Pulmonary artery endothelial cell (primary cell): ENCODE measurements around the gene AKR1B1. TPM values are rescaled to one million over a fixed set of nuclear protein-coding genes. Genes with fewer than 3 reads are reported as not detected.
"Not testable (repeated sequence)": the region's sequence is repeated elsewhere in the genome, so short reads cannot be mapped to it uniquely, and the experiment has no call there.

Experiments
- DNase-seq: peaks from one replicate; pipeline ENCODE4 v3.0.0-alpha.2; 2011; ENCODE audit warnings: low read depth, low spot score
- total RNA-seq: library from RNA; depleted of rRNA; stranded (reverse); fragments of >200 nt; gene quantifications from 2 replicates; pipeline ENCODE4 v1.2.3, GENCODE V29; 2014

The AKR1B1 gene
- 145 and 154 TPM in 2 replicates for total RNA-seq

DNA sequence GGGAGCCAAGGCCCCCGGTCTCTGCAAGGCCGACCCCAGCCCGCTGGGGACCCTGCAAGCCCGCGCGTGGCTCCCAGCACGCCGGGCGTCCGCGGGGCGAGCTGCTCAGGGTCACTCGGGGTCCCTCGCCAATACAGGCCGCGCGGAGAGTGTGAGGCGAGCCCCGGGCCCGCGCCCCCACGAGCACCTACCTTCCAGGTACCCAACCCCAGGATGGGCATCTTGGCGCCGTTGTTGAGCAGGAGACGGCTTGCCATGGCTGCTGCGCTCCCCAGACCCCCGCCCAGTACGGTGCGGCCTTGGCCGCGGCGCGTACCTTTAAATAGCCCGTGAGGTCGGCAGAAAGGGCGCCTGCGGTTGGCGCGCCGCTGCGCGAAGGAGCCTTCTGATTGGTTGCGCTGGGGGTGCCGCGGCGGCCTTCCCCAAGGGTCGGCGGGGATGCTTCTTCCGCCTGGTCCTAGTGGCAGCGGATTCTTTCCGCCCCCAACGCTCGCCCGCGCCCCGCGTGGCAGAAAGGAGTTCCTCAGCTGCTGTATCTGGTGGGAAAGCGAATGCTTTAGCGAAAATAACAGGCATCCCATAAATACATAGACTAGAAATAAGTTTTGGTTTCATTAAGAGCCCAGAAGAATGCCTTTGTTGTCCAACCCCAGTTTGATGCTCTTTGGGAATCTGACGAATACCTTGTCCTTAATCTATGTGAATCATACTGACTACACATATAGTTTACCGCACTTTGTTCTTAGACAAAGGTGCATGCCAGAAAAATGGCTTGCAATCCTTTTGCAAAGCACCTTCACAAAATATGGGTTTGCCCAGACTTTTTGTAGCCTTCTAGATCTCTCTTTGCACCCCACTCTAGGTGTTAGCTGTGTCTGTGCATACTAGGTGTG, at the start of gene AKR1B1:
AKR1B1 (minus strand) TSS at position 295 of the 893 bp plus-strand sequence; CDS start at position 257, 38 bp downstream.
- peak; percentile 66 for DNase-seq

DNA sequence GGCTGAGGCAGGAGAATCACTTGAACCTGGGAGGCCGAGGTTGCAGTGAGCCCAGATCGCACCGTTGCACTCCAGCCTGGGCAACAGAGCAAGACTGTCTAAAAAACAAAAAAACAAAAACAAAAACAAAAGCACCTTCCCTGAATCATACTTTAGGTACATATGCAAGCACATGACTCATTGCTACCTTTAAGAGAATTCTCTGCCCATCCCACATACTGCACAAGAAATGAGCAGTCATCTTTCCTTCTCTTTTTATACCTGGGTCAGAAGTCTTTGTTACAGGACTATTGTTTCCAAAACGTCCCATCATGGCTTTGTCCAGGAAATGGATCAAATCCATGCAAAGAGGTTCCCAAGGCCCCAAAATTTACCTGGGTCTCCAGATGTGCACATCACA, 47.0 kb upstream of the AKR1B1 start:
- DNase-seq, result no peak

DNA sequence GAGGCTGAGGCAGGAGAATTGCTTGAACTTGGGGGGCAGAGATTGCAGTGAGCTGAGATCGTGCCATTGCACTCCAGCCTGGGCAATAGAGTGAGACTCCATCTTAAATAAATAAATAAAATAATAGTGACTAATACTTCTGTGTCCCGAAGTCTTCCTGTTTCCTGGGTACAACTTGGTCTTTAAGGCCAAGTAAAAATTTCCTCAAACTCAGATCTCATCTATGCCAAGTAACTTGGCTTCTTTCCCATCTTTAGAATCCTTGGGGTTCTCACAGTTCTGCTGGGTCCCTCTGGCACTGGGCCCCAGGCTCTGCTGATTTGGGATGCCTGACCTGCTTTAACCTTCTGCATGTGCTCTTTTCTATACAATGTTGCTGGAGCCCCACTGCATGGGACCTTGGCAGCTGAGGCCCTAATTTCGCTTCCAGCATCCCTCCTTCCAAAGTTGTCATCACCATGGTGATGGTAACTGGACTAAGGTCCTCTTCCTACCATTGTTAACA, 45.8 kb upstream of the AKR1B1 start:
- no peak for DNase-seq

DNA sequence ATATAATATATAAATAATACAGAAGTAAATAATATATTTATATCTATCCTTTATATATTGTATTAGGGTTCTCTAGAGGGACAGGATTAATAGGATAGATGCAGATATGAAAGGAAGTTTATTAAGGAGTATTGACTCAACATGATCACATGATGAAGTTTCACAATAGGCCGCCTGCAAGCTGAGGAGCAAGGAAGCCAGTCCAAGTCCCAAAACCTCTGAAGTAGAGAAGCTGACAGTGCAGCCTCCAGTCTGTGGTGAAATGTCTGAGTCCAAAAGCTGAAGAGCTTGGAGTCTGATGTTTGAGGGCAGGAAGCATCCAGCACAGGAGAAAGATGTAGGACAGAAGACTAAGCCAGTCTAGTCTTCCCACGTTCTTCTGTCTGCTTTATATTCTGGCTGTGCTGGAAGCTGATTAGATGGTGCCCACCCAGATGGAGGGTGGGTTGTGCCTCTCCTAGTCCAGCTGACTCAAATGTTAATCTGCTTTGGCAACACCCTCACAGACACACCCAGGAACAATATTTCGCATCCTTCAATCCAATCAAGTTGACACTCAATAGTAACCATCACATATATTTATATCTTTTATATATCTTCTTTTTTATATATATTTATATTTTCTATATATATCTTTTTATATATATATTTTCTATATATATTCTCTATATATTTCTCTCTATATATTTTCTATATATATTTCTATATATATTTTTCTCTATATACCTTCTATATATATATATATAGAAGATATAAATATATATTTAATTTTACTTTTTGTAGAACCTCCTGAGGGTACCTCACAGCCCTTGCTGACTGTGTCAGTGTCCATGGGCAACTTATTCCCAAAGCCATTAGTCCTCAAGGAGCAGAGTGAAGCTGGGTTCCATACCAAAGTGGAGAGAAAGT, 43.8 kb upstream of the AKR1B1 start:
- DNase-seq, result no peak

DNA sequence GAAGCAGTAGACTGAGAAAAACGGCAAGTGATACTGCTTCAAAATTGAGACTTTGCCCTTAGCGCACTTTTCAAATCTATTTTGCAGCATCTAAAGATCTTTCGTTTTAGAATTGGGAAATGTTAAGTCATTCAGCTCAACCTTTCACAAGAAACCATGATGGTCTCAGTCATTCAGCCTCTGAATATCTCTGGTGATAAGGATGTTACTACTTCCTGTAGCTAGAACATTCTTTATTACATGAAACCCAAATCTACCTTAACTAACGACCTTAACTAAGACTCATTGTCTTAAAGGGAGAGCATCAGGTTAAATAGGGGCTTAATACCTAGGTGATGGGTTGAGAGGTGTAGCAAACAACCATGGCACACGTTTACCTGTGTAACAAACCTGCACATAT, 42.1 kb upstream of the AKR1B1 start:
- DNase-seq, result no peak

DNA sequence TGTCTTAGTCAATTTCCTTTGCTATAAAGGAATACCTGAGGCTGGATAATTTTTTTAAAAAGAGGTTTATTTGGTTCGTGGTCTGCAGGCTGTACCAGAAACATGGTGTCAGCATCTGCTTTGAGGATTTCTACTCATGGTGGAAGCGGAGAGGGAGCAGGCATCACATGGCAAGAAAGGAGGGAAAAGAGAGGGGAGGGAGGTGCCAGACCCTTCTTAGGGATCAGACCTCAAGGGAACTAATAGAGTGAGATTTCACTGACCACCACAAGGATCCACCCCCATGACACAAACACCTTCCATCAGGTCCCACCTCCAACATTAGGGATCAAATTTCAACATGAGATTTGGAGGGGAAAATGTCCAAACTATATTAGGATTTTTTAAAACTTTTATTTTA, 41.5 kb upstream of the AKR1B1 start:
- no peak for DNase-seq

DNA sequence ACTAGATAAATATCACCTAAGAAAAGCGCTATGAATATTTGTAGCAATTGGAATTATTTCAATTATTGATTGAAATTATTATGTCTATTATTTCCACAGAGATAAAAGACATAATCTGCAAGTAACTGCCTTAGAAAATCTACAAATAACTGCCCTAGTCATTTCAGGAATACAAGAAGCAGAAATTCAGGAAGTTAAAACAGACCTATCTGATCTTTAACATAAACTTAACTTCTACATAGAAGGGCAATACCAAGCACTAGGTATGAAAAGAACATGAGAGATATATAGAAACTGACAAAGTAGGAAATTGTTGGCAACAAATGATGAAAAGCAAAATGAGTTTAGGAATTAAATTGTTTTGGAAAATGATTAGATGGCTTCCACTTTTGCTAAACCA, 36.6 kb upstream of the AKR1B1 start:
- DNase-seq, result no peak

DNA sequence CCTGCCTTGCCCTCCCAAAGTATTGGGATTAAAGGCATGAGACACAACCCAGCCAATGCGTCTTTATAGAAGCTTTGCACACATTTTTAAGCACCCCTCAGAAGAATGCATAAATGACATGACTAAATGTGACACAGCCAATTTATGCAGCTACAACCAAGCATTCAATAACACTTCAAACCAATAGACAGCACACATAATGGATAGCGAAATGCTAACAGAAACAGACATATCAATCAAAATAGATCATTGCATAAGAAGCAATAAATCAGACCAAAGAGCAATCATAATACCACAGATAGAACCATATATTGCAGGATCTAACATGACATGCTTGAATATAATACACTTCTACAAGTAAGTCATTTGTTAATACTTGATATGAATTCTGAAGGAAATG, 34.2 kb upstream of the AKR1B1 start:
- DNase-seq, result no peak

DNA sequence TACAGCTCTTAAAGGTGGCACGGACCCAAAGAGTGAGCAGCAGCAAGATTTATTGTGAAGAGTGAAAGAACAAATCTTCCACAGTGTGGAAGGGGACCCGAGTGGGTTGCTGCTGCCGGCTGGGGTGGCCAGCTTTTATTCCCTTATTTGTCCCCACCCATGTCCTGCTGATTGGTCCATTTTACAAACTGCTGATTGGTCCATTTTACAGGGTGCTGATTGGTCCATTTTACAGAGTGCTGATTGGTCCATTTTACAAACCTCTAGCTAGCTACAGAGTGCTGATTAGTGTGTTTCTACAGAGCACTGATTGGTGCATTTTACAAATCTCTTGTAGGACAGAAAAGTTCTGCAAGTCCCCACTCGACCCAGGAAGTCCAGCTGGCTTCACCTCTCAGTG, 28.8 kb upstream of the AKR1B1 start:
- not testable (repeated sequence) for DNase-seq

DNA sequence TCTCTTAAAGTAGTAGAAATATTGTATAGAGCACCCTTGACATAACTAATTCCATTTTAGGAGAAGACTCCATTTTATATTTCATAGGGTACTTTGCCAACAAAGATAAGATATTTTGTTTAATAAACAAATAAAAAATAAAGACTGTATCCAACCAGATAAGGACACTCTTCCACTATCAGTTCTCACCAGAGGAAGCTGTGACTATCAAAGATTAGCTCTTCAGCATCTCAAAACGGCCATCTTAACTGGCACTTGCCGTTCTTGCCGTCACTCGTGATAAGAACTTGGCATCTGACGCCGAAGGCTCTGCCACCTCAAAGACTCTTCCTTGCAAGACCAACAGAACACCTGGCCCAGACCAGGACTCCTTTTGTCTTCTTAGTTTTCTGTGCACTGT, 26.3 kb upstream of the AKR1B1 start:
- no peak for DNase-seq

DNA sequence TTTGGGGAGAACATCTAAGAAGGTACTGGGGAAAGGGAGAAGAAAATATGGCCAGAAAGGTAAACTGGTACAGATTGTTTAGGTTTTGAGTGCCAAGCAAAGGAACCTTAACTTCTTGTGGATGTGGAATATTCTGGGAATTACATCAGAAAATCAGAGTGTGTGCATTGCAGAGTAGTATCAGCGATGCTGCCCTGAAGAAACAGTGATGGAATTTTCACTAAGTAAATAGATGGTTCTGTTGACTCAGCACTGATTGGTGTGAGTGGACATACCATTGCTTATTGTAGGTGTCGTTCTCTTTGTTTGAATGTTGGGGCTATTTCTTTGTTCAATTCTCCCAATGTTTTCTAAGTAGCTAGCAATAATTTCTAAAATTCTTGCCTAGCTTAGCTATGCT, 24.4 kb upstream of the AKR1B1 start:
- no peak for DNase-seq

DNA sequence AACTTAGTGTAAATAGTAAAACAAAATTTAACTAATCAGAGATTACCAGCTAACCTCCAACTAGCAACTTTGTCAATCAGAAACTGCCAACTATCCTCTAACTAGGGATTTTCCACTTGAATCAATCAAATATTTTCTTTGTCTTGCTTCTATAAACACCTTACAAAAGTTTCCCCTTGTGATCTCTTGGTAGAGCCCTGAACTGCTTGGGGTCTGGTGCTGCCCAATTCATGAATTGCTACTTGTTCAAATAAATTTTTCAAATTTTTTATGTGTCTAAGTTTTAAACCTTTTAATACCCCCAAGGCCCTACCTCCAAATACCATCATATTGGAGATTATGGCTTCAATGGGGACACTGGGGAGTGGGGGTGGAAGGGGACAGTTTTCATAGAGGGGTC, 24.0 kb upstream of the AKR1B1 start:
- DNase-seq, result no peak

DNA sequence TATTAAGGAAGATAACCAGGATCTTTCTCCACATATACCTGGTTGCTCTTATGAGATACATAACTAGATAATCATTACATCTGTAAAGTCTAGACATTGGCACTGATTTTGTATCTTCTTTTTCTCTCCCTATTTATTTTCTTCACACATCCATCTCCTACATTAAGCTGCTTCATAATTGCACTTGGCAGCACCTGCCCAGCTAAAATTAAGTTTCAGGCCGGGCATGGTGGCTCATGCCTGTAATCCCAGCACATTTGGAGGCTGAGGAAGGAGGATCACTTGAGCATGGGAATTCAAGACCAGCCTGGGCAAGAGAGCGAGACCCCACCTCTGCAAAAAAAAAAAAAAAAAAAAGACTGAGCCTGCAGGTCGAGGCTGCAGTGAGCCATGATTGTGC, 22.3 kb upstream of the AKR1B1 start:
- no peak for DNase-seq

DNA sequence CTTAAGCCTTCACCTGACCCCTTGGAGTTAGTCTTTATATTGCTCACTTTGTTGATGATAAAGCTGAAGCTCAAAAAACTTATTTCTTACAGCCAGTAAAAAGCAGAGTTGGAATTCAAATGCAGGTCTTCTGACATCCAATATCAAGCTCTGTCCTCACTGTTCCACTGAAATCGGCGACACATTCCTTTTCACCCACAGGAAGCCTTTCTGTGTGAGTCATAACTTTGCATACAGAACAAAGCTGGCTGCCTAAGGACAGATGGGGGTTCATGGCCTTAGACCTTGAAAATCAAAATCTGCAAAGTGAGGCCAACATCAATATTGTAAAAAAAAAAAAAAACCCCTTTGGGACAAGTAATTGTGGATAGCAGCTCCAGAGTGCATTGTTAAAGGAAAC, 21.8 kb upstream of the AKR1B1 start:
- DNase-seq, result no peak

DNA sequence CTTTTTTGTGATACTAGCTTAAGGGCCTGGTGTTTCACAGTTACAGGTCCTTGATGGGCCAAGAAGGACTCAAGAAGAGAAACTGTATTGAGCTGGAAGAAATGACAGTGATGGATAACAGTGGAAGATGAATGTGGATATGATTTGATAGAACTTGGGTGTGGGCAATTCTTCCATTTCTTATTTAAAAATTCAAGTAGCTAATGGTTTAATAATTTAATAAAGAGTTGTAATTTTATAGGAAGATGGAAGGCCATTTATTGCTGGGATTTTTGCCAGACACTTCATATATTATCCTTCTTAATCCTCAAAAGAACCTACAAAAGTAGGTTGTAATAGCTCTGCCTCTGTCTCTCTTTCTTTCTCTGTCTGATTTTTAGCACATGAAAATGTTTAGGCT, 21.3 kb upstream of the AKR1B1 start:
- DNase-seq, result no peak

DNA sequence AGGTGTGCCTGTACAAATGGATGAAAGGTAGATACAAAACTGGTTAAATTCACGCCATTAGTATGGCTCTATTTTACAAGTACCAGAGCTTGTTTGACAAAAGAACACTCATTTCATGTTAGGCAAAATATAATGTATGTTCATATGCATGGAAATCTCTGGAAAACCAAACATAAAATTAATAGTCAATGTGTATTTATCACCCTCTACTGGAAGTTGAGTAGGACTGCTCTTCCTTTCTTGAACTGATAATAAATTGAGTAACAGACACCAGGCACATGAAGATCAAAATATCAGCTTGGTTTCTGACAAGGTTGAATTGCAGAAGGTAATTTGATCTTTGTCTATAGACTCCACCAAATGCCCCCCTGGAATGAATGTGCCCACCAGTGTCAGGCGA, 19.8 kb upstream of the AKR1B1 start:
- DNase-seq, result no peak

DNA sequence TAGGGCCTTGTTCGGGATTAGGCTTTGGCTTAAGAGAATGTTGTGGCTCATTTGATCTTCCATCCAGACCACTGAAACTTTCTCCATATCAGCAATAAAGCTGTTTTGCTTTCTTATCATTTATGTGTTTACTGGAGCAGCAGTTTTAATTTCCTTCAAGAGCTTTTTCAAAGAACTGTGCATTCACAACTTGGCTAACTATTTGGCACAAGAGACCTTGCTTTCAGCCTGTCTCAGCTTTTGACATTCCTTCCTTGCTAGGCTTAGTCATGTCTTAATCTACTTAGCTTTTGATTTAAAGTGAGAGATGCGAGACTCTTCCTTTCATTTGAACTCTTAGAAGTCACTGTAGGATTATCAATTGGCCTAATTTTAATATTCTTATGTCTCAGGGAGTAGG, 19.1 kb upstream of the AKR1B1 start:
- DNase-seq, result no peak

DNA sequence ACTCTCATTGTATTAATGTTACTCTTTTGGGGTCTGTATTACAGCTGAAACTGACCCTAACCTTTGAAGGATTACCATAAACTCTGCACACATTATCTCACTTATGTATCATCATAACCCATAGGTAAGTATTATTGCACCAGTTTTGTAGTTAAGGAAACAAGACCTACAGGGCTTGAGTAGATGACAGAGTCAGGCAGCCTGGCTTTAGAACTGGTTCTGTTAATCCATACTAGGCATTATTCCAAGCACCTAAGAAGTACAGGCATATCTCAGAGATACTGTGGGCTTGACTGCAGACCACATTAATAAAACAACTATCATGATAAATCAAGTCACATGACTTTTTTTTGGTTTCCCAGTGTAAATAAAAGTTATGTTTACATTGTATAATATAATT, 17.1 kb upstream of the AKR1B1 start:
- no peak for DNase-seq

DNA sequence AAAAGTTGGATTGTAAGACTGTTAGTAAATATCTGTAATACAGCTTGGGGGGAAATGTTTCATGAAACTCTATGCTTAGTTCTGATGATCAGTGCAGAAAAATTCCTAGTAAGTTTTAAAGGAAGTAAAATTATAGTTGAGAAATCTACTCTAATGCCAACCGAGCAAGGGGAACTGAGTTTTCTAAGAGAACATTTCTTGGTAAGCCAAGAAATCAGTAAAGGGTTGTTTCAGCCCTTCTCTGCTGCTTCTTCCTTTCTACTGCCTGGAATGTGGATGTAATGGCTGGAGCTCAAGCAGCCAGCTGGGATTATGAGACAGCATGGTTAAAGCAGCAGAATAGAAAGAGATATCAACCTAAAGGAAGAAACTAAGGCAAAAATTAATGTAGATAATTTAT, 15.9 kb upstream of the AKR1B1 start:
- DNase-seq, result no peak

DNA sequence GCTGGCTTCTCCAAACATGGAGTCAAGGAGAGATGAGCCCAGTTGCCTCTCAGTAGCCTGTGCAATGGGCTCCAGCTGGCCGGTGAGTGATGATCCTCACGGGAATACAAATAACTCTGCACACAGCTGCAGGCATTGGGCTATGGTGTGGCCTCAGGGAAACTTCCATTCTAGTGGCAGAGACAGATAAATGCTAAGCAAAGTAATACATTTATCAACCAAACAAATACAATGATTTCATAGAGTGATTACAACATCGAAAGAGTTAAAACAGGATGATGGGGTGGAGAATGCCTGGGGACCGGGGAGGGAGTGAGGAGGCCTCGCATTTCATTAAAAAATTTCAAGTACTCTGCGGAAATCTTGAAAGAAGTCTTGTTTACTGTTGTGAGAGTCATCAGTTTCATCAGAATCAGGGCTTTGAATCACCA, 15.0 kb upstream of the AKR1B1 start:
- no peak for DNase-seq

DNA sequence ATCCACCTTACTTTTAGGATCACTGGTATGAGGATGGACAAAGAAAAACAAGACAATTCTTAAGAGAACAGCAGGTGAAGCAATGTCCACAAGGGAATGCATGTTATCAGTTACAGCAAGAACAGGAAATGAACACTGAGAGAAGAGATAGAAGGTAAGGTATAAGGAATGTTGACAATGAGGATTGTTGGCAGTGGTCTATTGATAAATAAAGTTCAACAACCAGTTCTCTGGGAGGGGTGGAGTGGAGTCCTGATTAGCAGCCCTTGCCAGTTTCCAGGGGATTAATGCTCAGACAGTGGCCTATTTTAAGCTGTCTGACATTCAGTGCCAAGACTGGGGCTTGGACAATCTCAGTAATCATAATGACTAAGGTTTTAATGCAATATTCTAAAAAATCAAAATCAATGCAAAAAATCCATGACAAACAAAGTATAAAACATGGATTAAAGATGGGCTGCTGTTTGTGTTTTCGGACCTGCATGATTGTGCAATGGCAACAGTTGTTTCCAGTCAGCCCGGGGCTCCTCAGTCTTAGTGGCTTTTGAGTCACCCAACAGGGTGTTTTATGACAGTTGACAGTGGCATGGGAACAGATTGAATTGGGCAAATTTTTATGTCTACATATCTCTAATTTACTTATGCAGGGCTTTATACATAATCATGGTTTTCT, 13.8 kb upstream of the AKR1B1 start:
- DNase-seq, result no peak

DNA sequence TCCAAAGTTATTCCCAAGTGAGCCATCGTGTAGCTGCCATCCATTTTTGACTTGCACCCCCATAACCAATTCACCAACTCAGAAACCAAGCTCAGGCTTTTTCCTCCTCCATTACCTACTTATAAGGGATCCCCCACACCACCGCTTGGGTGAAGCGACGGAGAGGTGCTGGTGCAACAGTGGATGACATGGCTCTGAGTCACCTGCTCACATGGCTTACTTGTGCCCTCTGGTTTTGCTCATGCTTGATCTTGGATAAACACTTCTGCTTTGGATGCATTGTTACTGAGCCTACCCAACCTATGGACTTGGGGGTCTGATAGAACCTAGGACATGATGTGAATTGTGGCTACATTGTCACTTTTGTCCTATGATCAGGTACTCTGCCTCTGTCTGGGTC, 12.0 kb upstream of the AKR1B1 start:
- no peak for DNase-seq
